HepG2 (cell line): ENCODE data around the gene MYO3A. TPM values are rescaled to one million over a fixed set of nuclear protein-coding genes. Genes with fewer than 3 reads are reported as not detected.

Experiments
- CCAR2 ChIP-seq: fragments of 200-400 bp; formaldehyde crosslinking; optimal IDR thresholded peaks from 2 replicates; pipeline ENCODE3; 2018; ENCODE audit warnings: low read depth, mild to moderate bottlenecking, low read length, moderate library complexity
- ETV5 ChIP-seq: IDR thresholded peaks from 2 replicates; pipeline ENCODE4 v1.6.1; 2018; ENCODE audit warnings: missing biosample characterization, missing genetic modification reagents, inconsistent platforms, borderline replicate concordance
- MAFG ChIP-seq: sonication (generic); formaldehyde crosslinking; IDR thresholded peaks from 2 replicates; pipeline ENCODE4 v1.5.1; 2020; ENCODE audit warnings: mild to moderate bottlenecking, missing genetic modification reagents
- ZNF224 ChIP-seq: sonication (generic); formaldehyde crosslinking; IDR thresholded peaks from 2 replicates; pipeline ENCODE4 v1.5.0; 2020; ENCODE audit warnings: mild to moderate bottlenecking, missing genetic modification reagents
- ZNF878 ChIP-seq: sonication (generic); formaldehyde crosslinking; IDR thresholded peaks from 2 replicates; pipeline ENCODE4 v1.8.1; 2023; ENCODE audit warnings: mild to moderate bottlenecking, missing genetic modification reagents, moderate library complexity
- polyA plus RNA-seq, 8 experiments: library from polyadenylated mRNA; depleted of rRNA in 3 of 8; stranded (reverse) in 7 of 8; unstranded in 1 of 8; fragments of >200 nt; fragmentation: Illumina TruSeq in 4 of 8; extraction: Trizol in 4 of 8; gene quantifications; 2 replicates each; pipeline versions ENCODE4 v1.2.1 to v1.2.3, GENCODE V29; 2011 to 2016; ENCODE audit warnings: low read depth in 4 of 8, missing spikeins in 1 of 8, mixed read lengths in 1 of 8; ENCODE audit not compliant: insufficient read depth in 1 of 8
- total RNA-seq, 5 experiments: library from RNA; depleted of rRNA; stranded (reverse); fragments of >200 nt; fragmentation: Illumina TruSeq; extraction: Trizol; gene quantifications; 2 replicates each; pipeline ENCODE4 v1.2.3, GENCODE V29; 2016; ENCODE audit warnings: low read depth in 1 of 5
- TF ChIP-seq, protein P1 (sequence below): sonication (generic); formaldehyde crosslinking; IDR thresholded peaks from 2 replicates; pipeline ENCODE4 v1.5.0; 2020; ENCODE audit warnings: mild to moderate bottlenecking, missing genetic modification reagents, borderline replicate concordance
- TF ChIP-seq, protein P2 (sequence below): sonication (generic); formaldehyde crosslinking; IDR thresholded peaks from 2 replicates; pipeline ENCODE4 v1.4.0; 2020; ENCODE audit warnings: low read depth, missing genetic modification reagents
- TF ChIP-seq, protein P3 (sequence below): sonication (generic); formaldehyde crosslinking; conservative IDR thresholded peaks from 2 replicates; pipeline ENCODE4 v1.4.0; 2020; ENCODE audit warnings: mild to moderate bottlenecking, missing genetic modification reagents, moderate library complexity
- TF ChIP-seq, protein P4 (sequence below): IDR thresholded peaks from 2 replicates; pipeline ENCODE4 v1.6.1; 2016
- TF ChIP-seq, protein P5 (sequence below): sonication (generic); formaldehyde crosslinking; IDR thresholded peaks from 2 replicates; pipeline ENCODE4 v1.8.1; 2023; ENCODE audit warnings: mild to moderate bottlenecking, moderate library complexity, missing genetic modification reagents

The MYO3A gene
- total and polyA plus RNA-seq, 2 of the 13 experiments (the other 11 are each of a cell fraction or from before 2014, with no cell fraction given): not detected

DNA sequence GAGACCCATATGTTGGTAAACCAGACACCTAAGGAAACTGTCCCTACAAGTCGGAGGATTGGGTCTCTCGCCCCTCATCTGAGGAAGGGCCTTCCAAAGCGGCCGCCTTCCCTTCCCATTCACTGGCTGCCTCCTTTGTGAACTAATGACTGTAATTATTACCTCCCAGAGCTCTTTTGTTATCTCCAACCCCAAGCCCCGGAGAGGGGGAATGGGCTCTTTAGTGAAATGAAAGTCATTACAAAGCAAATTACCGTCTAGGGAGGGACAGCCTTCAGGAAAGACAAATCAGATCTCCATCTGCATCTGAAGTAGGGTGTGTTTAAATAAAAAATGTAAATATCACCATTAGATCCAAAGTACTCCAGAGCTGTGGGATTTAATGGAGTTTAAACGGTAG, 280.0 kb downstream of the MYO3A start (continued):
- TF ChIP-seq, protein P1, sequence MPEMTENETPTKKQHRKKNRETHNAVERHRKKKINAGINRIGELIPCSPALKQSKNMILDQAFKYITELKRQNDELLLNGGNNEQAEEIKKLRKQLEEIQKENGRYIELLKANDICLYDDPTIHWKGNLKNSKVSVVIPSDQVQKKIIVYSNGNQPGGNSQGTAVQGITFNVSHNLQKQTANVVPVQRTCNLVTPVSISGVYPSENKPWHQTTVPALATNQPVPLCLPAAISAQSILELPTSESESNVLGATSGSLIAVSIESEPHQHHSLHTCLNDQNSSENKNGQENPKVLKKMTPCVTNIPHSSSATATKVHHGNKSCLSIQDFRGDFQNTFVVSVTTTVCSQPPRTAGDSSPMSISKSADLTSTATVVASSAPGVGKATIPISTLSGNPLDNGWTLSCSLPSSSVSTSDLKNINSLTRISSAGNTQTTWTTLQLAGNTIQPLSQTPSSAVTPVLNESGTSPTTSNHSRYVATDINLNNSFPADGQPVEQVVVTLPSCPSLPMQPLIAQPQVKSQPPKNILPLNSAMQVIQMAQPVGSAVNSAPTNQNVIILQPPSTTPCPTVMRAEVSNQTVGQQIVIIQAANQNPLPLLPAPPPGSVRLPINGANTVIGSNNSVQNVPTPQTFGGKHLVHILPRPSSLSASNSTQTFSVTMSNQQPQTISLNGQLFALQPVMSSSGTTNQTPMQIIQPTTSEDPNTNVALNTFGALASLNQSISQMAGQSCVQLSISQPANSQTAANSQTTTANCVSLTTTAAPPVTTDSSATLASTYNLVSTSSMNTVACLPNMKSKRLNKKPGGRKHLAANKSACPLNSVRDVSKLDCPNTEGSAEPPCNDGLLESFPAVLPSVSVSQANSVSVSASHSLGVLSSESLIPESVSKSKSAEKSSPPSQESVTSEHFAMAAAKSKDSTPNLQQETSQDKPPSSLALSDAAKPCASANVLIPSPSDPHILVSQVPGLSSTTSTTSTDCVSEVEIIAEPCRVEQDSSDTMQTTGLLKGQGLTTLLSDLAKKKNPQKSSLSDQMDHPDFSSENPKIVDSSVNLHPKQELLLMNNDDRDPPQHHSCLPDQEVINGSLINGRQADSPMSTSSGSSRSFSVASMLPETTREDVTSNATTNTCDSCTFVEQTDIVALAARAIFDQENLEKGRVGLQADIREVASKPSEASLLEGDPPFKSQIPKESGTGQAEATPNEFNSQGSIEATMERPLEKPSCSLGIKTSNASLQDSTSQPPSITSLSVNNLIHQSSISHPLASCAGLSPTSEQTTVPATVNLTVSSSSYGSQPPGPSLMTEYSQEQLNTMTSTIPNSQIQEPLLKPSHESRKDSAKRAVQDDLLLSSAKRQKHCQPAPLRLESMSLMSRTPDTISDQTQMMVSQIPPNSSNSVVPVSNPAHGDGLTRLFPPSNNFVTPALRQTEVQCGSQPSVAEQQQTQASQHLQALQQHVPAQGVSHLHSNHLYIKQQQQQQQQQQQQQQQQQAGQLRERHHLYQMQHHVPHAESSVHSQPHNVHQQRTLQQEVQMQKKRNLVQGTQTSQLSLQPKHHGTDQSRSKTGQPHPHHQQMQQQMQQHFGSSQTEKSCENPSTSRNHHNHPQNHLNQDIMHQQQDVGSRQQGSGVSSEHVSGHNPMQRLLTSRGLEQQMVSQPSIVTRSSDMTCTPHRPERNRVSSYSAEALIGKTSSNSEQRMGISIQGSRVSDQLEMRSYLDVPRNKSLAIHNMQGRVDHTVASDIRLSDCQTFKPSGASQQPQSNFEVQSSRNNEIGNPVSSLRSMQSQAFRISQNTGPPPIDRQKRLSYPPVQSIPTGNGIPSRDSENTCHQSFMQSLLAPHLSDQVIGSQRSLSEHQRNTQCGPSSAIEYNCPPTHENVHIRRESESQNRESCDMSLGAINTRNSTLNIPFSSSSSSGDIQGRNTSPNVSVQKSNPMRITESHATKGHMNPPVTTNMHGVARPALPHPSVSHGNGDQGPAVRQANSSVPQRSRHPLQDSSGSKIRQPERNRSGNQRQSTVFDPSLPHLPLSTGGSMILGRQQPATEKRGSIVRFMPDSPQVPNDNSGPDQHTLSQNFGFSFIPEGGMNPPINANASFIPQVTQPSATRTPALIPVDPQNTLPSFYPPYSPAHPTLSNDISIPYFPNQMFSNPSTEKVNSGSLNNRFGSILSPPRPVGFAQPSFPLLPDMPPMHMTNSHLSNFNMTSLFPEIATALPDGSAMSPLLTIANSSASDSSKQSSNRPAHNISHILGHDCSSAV: no peak
- TF ChIP-seq ZNF878 (CRISPR knock-in tag): no peak
- TF ChIP-seq MAFG (CRISPR knock-in tag): no peak
- TF ChIP-seq, protein P2, sequence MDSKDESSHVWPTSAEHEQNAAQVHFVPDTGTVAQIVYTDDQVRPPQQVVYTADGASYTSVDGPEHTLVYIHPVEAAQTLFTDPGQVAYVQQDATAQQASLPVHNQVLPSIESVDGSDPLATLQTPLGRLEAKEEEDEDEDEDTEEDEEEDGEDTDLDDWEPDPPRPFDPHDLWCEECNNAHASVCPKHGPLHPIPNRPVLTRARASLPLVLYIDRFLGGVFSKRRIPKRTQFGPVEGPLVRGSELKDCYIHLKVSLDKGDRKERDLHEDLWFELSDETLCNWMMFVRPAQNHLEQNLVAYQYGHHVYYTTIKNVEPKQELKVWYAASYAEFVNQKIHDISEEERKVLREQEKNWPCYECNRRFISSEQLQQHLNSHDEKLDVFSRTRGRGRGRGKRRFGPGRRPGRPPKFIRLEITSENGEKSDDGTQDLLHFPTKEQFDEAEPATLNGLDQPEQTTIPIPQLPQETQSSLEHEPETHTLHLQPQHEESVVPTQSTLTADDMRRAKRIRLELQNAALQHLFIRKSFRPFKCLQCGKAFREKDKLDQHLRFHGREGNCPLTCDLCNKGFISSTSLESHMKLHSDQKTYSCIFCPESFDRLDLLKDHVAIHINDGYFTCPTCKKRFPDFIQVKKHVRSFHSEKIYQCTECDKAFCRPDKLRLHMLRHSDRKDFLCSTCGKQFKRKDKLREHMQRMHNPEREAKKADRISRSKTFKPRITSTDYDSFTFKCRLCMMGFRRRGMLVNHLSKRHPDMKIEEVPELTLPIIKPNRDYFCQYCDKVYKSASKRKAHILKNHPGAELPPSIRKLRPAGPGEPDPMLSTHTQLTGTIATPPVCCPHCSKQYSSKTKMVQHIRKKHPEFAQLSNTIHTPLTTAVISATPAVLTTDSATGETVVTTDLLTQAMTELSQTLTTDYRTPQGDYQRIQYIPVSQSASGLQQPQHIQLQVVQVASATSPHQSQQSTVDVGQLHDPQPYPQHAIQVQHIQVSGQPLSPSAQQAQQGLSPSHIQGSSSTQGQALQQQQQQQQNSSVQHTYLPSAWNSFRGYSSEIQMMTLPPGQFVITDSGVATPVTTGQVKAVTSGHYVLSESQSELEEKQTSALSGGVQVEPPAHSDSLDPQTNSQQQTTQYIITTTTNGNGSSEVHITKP (CRISPR knock-in tag): no peak
- TF ChIP-seq ETV5 (CRISPR knock-in tag): no peak
- TF ChIP-seq ZNF224 (CRISPR knock-in tag): no peak
- TF ChIP-seq, protein P3, sequence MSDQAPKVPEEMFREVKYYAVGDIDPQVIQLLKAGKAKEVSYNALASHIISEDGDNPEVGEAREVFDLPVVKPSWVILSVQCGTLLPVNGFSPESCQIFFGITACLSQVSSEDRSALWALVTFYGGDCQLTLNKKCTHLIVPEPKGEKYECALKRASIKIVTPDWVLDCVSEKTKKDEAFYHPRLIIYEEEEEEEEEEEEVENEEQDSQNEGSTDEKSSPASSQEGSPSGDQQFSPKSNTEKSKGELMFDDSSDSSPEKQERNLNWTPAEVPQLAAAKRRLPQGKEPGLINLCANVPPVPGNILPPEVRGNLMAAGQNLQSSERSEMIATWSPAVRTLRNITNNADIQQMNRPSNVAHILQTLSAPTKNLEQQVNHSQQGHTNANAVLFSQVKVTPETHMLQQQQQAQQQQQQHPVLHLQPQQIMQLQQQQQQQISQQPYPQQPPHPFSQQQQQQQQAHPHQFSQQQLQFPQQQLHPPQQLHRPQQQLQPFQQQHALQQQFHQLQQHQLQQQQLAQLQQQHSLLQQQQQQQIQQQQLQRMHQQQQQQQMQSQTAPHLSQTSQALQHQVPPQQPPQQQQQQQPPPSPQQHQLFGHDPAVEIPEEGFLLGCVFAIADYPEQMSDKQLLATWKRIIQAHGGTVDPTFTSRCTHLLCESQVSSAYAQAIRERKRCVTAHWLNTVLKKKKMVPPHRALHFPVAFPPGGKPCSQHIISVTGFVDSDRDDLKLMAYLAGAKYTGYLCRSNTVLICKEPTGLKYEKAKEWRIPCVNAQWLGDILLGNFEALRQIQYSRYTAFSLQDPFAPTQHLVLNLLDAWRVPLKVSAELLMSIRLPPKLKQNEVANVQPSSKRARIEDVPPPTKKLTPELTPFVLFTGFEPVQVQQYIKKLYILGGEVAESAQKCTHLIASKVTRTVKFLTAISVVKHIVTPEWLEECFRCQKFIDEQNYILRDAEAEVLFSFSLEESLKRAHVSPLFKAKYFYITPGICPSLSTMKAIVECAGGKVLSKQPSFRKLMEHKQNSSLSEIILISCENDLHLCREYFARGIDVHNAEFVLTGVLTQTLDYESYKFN (CRISPR knock-in tag): no peak
- TF ChIP-seq, protein P4, sequence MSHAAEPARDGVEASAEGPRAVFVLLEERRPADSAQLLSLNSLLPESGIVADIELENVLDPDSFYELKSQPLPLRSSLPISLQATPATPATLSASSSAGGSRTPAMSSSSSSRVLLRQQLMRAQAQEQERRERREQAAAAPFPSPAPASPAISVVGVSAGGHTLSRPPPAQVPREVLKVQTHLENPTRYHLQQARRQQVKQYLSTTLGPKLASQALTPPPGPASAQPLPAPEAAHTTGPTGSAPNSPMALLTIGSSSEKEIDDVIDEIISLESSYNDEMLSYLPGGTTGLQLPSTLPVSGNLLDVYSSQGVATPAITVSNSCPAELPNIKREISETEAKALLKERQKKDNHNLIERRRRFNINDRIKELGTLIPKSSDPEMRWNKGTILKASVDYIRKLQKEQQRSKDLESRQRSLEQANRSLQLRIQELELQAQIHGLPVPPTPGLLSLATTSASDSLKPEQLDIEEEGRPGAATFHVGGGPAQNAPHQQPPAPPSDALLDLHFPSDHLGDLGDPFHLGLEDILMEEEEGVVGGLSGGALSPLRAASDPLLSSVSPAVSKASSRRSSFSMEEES: no peak
- TF ChIP-seq, protein P5, sequence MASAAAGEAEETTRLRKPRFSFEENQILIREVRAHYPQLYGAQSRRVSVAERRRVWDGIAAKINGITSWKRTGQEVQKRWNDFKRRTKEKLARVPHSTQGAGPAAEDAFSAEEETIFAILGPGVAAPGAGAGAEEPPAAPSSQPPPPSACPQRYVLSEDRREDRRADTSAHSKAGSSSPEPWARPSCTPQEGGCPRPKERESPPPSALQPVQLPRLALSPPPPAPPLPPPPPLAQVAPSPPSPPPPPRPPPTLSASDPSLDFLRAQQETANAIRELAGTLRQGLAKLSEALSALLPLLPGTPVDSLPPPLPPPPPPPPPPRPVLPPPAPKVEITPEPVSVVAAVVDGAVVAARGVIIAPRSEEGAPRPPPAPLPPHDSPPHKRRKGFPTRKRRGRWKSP (CRISPR knock-in tag): no peak
- TF ChIP-seq CCAR2: no peak
- TF ChIP-seq, all 625 proteins: peak for 0
